CD4-positive, alpha-beta T cell treated with Interleukin-10 for 1 hour (primary cell): ENCODE measurements around the gene USP8.
A peak's percentile ranks its signal among the peaks of the same experiment; 100 is the strongest.
"Not testable (repeated sequence)": the region's sequence is repeated elsewhere in the genome, so short reads cannot be mapped to it uniquely, and the experiment has no call there.

Source experiments
- DNase-seq: peaks from one replicate; pipeline ENCODE4 v3.0.0-alpha.2; 2020

Gene USP8

DNA sequence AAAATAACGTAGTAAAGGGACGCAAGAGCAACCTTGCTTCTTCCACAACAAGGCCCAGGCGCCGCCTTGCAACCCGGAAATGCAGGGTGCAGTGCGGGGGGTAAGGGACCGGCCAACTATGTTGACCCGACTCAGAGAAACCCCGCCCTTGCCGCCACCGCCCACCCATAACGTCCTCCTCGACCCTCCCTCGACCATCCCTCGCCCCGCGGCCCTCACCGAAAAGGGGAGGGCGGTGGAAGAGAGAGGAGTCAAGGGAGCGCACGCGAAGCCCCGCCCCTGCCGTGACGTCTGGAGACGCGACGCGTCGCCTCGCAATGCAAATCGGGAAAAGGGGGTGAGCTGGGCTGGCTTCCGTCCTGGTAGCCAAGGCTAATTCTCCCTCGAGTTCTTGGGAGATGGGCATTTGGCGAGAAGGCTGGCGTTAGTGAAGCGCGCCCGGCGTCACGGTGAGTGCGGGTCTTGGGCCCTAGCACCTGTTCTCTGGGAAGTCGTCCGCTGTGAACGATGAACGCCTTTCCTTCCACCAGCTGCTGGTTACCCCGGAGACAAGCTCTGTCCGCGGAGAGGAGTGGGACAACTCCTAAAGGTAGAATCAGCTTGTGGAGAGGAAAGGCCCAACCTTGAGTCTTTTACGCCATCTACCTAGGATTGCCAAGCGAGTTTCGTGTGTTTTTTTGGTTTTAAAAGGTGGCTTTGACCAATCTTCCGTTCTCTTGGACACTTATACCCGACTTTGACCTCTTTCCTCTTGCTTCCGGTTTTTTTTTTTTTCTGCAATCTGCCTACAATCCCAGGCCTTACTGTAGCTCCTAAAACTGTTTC is at the start of gene USP8:
TSS of gene USP8 (plus strand) at position 340 of the 825 bp plus-strand sequence. CDS start 14,669 bp downstream, outside the sequence.
- peak; percentile 93 for DNase-seq

DNA sequence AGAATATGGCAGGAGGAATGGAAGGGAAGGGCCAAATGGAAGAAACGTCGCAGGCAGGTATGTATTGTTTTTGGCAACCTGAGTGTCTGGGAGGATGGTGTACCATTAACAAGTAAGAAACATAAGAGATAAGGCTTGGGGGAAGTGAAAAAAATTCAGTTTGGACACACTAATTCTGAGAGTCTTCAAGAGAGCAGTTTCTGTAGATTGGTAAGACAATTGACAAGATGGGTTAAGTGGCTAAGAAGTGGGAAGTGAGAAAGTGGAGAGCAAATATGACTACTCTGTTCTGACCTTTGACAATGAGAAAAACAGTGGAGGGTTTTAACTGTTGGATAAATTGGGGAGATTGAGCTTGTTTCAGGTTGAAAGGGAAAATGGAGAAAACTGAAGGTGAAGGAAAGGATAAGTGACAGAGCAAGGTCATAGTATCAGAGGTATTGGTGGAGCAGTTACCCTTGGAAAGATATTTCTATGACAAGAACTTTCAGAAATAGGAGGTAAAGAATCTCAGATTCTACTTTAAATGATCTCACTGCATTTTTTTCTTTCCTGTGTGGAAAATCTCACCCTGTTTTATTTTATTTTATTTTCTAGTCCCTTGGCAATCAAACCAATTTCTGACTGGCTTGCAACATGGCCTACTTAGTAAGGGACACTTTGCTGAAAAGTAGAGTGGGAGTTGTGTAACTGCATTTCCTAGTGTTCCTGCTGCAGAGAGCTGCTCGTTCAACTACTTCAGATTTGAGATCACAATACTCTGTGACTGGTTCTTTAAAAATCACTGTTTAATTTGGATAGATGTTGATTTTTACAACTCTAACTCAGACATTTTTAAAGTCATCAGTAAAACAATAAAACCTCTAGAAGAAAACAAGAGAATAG is 46.1 kb upstream of the USP8 start:
- DNase-seq = no peak

- DNase-seq = no peak
Observed at GRCh38 chr15:50378776-50379175, 45.4 kb upstream of the USP8 start.

DNA sequence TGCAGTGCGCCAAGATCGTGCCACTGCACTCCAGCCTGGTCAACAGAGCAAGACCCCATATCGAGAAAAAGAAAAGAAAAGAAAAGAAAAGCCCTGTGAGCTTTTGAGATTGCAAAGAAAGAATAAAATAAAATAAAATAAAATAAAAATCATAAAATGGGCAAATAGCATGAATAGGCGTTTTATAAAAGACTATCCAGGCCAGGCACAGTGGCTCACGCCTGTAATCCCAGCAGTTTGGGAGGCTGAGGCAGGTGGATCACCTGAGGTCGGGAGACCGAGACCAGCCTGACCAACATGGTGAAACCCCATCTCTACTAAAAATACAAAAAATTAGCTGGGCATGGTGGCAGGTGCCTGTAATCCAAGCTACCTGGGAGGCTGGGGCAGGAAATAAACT is 44.8 kb upstream of the USP8 start:
- not testable (repeated sequence) for DNase-seq

DNA sequence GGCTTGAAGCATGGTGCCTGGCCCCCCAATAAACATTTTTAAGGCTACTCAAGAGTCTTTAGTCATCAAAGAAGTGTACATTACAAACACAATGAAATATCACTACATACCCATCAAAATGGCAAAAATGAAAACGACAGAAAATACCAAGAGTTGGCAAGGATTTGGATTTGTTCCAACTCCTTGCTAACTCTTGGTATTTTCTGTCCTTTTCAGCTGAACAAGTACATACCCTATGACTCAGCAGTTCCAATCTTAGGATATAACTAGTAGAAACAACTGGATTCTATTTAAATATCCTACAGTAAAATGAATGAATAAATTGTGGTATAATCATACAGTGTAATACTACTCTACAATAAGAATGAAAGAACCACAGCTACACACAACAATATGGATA is 44.1 kb upstream of the USP8 start:
- DNase-seq = no peak

- no peak for DNase-seq
Observed at GRCh38 chr15:50381438-50381837, 42.8 kb upstream of the USP8 start.

DNA sequence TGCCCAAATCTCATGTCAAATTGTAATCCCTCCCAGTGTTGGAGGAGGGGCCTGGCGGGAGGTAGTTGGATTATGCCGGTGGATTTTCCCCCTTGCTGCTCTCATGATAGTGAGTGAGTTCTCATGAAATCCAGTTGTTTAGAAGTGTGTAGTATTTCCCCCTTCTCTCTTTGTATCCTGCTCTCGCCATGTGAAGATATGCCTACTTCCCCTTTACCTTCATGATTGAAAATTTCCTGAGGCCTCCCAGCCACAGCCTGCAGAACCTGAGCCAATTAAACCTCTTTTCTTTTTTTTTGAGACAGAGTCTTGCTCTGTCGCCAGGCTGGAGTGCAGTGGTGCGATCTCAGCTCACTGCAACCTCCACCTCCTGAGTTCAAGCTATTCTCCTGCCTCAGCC is 41.8 kb upstream of the USP8 start:
- not testable (repeated sequence) for DNase-seq

GRCh38 chr15:50390554-50391264 is 33.5 kb upstream of the USP8 start:
- DNase-seq = no peak

DNA sequence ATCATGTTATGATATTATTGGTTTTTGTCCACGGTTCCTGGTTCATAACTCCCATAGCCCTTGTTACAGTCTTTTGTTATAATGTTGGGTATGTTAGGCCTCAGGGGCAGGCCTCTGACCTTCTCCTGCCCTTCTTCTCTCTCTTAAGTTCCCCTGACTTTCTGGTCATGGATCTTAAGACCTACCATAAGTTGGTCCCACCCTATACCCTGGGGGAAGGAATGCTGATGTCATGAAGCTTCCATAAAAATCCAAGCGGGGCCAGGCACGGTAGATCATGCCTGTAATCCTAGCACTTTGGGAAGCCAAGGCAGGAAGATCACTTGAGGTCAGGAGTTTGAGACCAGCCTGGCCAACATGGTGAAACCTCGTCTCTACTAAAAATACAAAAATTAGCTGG is 32.6 kb upstream of the USP8 start:
- not testable (repeated sequence) for DNase-seq

DNA sequence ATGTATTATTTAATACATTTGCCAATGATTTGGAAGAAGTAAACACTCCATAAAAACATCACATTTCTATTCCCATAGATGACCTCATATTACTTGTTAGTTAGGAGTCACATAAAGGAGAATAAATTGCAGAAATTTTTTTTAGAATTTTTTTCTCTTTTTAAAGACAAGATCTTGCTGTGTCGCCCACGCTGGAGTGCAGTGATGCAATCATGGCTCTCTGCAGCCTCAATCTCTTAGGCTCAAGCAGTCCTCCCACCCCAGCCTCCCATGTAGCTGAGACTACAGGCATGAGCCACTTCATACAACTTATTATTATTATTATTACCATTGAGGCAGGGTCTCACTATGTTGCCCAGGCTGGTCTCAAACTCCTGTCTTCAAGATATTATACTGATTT is 12.3 kb upstream of the USP8 start:
- no peak for DNase-seq

DNA sequence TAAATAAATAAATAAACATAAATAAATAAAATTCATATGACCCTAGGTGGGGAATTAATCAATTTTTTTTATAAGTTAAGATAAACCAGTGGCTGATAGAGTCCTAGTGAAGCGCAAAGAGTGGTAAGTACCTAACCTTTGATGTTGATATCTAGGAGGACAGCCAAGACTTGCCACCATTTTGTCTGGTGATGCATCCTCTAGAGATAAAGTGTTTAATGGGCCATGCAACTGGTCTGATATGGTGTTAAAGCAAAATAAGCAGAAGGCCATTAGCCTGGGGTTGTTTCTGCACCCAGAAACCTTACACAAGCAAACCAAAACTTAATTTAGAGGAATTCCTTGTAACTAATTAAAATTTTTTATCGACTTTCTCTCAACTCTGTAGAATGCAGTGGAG is 9.6 kb upstream of the USP8 start:
- DNase-seq = no peak

- peak; percentile 8 for DNase-seq
Observed at GRCh38 chr15:50415752-50416404, 8.3 kb upstream of the USP8 start.

DNA sequence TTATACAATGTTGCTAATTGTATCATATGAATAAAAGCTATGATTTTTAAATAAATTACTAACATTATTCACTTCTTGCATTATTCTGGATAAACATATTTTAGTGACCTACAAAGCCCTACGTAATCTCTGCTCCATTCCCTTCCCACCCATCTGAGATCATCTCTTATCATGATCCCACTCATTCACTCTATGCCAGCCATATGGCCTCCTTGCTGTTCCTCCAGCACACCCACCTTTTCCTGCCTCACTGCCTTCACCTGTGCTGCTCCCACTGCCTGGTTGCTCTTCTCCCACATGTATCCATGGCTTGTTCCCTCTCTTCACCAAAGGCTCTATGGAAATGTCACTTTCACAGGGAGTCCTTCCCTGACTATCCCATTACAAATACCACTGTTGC is 7.3 kb upstream of the USP8 start:
- no peak for DNase-seq

DNA sequence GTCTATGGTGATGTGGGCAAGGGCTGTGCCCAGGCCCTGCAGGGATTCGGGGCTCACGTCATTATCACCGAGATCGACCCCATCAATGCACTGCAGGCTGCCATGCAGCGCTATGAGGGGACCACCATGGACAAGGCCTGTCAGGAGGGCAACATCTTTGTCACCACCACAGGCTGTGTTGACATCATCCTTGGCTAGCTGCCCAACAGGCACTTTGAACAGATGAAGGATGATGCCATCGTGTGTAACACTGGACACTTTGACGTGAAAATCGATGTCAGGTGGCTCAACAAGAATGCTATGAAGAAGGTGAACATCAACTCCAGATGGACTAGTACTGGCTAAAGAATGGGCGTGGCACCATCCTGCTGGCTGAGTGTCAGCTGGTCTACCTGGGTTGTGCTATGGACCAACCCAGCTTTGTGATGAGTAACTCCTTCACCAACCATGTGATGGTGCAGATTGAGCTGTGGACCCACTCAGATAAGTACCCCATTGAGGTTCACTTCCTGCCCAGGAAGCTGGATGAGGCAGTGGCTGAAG is 6.1 kb upstream of the USP8 start:
- no peak for DNase-seq

DNA sequence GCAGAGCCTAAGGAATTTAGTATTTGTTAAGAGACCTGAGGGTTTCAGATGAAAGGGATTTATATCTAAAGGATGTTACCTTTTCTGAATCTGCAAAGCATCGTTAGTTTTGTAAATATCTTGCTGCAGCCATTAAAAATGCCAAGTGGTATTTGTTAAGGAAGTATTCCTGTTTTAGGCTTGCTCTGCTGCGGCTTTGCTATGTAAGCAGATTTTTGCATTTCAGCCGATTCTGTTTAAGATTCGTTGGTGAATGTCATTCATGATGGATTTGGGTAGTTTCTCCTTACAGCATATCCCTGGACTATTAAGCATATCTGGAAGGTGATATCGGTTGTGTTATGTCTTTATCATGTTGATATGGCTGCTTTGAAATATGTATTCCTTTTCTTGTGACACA is 1.0 kb downstream of the USP8 start:
- DNase-seq = no peak

- DNase-seq = not testable (repeated sequence)
Observed at GRCh38 chr15:50425678-50426246, 1.6 kb downstream of the USP8 start.

DNA sequence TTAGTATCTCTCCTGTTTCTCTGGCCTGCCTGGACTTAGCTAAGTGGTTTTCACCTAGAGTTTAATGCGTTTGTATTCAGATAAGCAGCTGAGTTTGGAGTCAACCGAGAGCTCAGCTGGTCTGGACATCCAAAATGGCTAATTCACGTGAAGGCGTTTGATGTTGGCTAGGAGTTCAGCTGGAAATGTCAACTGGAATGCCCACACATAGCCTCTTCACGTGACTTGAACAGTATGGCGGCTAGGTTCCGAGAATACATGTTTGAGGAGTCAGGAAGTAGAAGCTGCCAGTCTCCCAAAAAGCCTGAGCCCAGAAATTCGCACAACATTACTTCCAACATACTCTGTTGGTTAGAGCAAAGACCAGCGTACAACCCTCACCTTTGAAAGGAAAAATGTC is 2.2 kb downstream of the USP8 start:
- DNase-seq = no peak

- no peak for DNase-seq
Observed at GRCh38 chr15:50431204-50431603, 7.0 kb downstream of the USP8 start.

GRCh38 chr15:50432230-50432629 is 8.0 kb downstream of the USP8 start:
- no peak for DNase-seq

DNA sequence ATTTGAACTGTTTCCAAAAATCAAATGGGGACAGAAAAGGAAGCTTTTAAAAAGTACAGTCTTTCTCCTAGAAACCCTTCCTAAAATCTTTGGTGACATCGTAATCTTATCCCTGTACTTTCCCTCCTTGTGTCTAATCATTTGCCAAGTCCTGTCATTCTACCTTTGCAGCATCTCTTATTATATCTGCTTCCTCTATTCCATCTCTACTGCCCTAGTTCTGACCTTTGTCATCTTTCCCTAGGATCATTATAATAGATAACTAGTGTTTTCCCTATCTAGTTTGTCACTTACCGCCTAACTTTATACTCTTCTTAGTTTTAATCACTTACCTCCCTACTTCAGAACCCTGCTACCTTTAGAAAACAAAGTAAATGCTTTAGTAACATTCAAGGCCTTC is 11.6 kb downstream of the USP8 start:
- no peak for DNase-seq

DNA sequence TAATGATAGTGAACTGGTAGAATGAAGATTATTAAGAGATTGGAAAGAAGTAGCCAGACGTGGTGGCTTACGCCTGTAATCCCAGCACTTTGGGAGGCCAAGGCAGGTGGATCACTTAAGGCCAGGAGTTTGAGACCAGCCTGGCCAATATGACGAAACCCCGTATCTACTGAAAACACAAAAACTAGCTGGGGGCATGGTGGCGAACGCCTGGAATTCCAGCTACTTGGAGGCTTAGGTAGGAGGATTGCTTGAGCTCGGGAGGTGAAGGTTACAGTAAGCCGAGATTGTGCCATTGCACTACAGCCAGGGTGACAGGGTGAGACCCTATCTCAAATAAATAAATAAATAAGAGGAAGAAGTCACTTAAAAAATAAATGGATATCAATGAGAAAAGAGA is 14.0 kb downstream of the USP8 start:
- DNase-seq = no peak

DNA sequence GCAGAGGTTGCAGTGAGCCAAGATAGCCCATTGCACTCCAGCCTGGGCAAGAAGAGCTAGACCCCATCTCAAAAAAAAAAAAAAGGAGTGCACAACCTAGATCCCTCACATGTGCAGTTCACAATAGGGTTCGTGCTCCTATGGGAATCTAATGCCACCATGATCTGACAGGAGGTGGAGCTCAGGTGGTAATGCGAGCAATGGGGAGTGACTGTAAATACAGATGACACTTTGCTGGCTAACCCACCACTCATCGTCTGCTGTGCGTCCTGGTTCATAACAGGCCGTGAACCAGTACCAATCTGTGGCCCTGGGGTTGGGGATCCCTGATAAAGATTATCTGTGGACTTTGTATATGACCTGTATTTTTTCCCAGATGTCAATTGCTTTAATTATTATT is 16.7 kb downstream of the USP8 start:
- no peak for DNase-seq
